ENCODE measurements around the gene CSTF1.

Gene CSTF1

GRCh38 chr20:56422076-56422823, 29.8 kb downstream of the CSTF1 start:
- no peak overlapping the region for H3K27ac ChIP-seq
- H3K9ac ChIP-seq = no peak overlapping the region
- no peaks in the 10 kb centered on the region for H4K20me1 ChIP-seq (ENCODE audit: insufficient read depth)
- no peaks in the 10 kb centered on the region for H3K27me3 ChIP-seq (ENCODE audit: insufficient read depth, low read depth)
- no peaks in the 10 kb centered on the region for H3K36me3 ChIP-seq (ENCODE audit: insufficient read depth)
- no peaks in the 10 kb centered on the region for H3K79me2 ChIP-seq (ENCODE audit: insufficient read depth, low read depth)
- no peaks in the 10 kb centered on the region for H3K4me1 ChIP-seq (ENCODE audit: low read depth, poor library complexity, severe bottlenecking)
- no peak overlapping the region for H3K4me2 ChIP-seq
- no peak overlapping the region for H2AFZ ChIP-seq (ENCODE audit: low read depth)
- no peak overlapping the region for H3K4me3 ChIP-seq (IDR thresholded peaks at IDR 0.05; ENCODE audit: insufficient read depth, low read depth, low read length)
- TF ChIP-seq CTCF (conservative IDR thresholded peaks at IDR 0.05; ENCODE audit: low read depth, low read length) = no peak

GRCh38 chr20:56422824-56423189, 30.4 kb downstream of the CSTF1 start:
- Histone ChIP-seq H3K4me3 (IDR thresholded peaks at IDR 0.05; ENCODE audit: insufficient read depth, low read depth, low read length) (no peak overlapping the region), H3K79me2 (ENCODE audit: insufficient read depth, low read depth) (no peaks in the 10 kb centered on the region), H2AFZ (ENCODE audit: low read depth) (no peak overlapping the region), H3K4me2 (no peak overlapping the region), H3K4me1 (ENCODE audit: low read depth, poor library complexity, severe bottlenecking) (no peaks in the 10 kb centered on the region), H3K27me3 (ENCODE audit: insufficient read depth, low read depth) (no peaks in the 10 kb centered on the region), H3K9ac (no peak overlapping the region), H3K27ac (no peak overlapping the region), H3K36me3 (ENCODE audit: insufficient read depth) (no peaks in the 10 kb centered on the region), H4K20me1 (ENCODE audit: insufficient read depth) (no peaks in the 10 kb centered on the region)
- TF ChIP-seq CTCF (conservative IDR thresholded peaks at IDR 0.05; ENCODE audit: low read depth, low read length) = no peak

- Histone ChIP-seq H3K9ac (no peak overlapping the region), H3K79me2 (ENCODE audit: insufficient read depth, low read depth) (no peaks in the 10 kb centered on the region), H3K36me3 (ENCODE audit: insufficient read depth) (no peaks in the 10 kb centered on the region), H3K4me3 (IDR thresholded peaks at IDR 0.05; ENCODE audit: insufficient read depth, low read depth, low read length) (no peak overlapping the region), H3K4me1 (ENCODE audit: low read depth, poor library complexity, severe bottlenecking) (no peaks in the 10 kb centered on the region), H3K27me3 (ENCODE audit: insufficient read depth, low read depth) (no peaks in the 10 kb centered on the region), H3K4me2 (no peak overlapping the region), H4K20me1 (ENCODE audit: insufficient read depth) (no peaks in the 10 kb centered on the region), H3K27ac (no peak overlapping the region), H2AFZ (ENCODE audit: low read depth) (no peak overlapping the region)
- TF ChIP-seq CTCF (conservative IDR thresholded peaks at IDR 0.05; ENCODE audit: low read depth, low read length) = no peak
Measured at GRCh38 chr20:56423211-56423610, 30.8 kb downstream of the CSTF1 start.

GRCh38 chr20:56423886-56424285, 31.4 kb downstream of the CSTF1 start:
- Histone ChIP-seq H3K79me2 (ENCODE audit: insufficient read depth, low read depth) (no peaks in the 10 kb centered on the region), H3K4me3 (IDR thresholded peaks at IDR 0.05; ENCODE audit: insufficient read depth, low read depth, low read length) (no peak overlapping the region), H3K27ac (no peak overlapping the region), H3K36me3 (ENCODE audit: insufficient read depth) (no peaks in the 10 kb centered on the region), H3K9ac (no peak overlapping the region), H3K4me2 (no peak overlapping the region), H2AFZ (ENCODE audit: low read depth) (no peak overlapping the region), H3K27me3 (ENCODE audit: insufficient read depth, low read depth) (no peaks in the 10 kb centered on the region), H3K4me1 (ENCODE audit: low read depth, poor library complexity, severe bottlenecking) (no peaks in the 10 kb centered on the region), H4K20me1 (ENCODE audit: insufficient read depth) (no peaks in the 10 kb centered on the region)
- TF ChIP-seq CTCF (conservative IDR thresholded peaks at IDR 0.05; ENCODE audit: low read depth, low read length) = no peak
